Subcutaneous preadipocyte (primary cell): ENCODE data around the gene RNASET2. TPM values are rescaled to one million over a fixed set of nuclear protein-coding genes. Genes with fewer than 3 reads are reported as not detected.

Experiments used
- small RNA-seq: library from RNA; depleted of rRNA; stranded (forward); fragments of <200 nt; gene quantifications from one replicate; pipeline ENCODE3, GENCODE V24; 2012
- total RNA-seq: library from RNA; depleted of rRNA; stranded (reverse); fragments of >200 nt; gene quantifications from 2 replicates; pipeline ENCODE4 v1.2.3, GENCODE V29; 2012

The RNASET2 gene
- total RNA-seq, result 12.5 and 31.3 TPM in 2 replicates

DNA sequence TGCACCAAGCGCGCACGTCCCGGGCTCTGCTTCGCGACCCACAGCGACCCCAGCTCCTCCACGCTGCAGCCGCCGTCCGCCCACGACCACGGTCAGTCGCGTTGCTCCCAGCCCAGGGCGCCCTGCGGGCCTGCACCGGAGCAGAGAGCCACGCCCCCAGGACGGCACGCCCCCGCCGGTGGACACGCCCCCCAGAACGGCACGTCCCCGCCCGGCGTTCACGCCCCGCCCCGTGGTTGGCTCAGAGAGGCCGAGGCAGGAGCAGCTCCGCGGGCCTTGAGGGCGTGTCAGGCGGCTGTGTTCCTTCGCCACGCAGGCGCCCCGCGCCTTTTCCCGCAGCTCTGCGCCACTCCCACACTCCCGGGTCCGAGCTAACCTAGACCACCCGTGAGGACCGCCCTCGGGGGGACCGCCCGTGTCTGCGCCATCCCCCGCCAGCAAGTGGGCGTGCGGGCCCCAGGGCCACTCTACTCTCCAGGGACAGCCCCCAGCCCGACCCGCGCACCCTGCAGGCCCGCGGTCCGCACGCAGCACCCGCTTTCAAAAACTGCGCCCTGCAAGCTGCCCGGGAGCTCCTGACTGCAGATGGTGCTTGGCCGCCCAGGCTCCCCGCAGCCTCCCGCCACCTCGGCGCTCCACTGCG is at the start of gene RNASET2:
Gene RNASET2 (minus strand): TSS at position 107 of the 643 bp plus-strand sequence. CDS start 368 bp downstream, outside the sequence.

GRCh38 chr6:166999145-166999883 is 43.0 kb upstream of the RNASET2 start, which contains the start of gene CEP43:
TSS of gene CEP43 (plus strand) at chr6:166999397. CDS start at chr6:166999413, 16 bp downstream.

Small RNA genes within 50 kb of the gene (small RNA-seq; reads per million reads assigned to genes)
- 0.11 reads per million for gene MIR3939

Other genes starting within 250 kb of the RNASET2 start
- 12.1 and 17.4 TPM in 2 replicates for gene CEP43, start 42.8 kb upstream of the RNASET2 start, total RNA-seq
- not detected in 2 replicates for gene CCR6, start 166.5 kb upstream of the RNASET2 start, total RNA-seq
- gene GPR31, start 201.4 kb upstream of the RNASET2 start, total RNA-seq, result not detected in 2 replicates